MM.1S (cell line): ENCODE results near the gene NEDD4L.

Source experiments
- EZH2 ChIP-seq: fragments of 300-600 bp; sonication (generic); optimal IDR thresholded peaks from 2 replicates; pipeline ENCODE3; 2017; ENCODE audit warnings: low read depth, mild to moderate bottlenecking, antibody characterized with exemption, low read length, mixed read lengths
- EZH2phosphoT487 ChIP-seq: fragments of 300-600 bp; sonication (generic); IDR thresholded peaks from 2 replicates; pipeline ENCODE4 v1.6.1; 2018; ENCODE audit warnings: antibody characterized with exemption, low read length
- TF ChIP-seq, protein P1 (sequence below): fragments of 300-600 bp; sonication (generic); IDR thresholded peaks from 2 replicates; pipeline ENCODE4 v1.5.1; 2016; ENCODE audit warnings: antibody characterized with exemption, low read length, mixed read lengths

DNA sequence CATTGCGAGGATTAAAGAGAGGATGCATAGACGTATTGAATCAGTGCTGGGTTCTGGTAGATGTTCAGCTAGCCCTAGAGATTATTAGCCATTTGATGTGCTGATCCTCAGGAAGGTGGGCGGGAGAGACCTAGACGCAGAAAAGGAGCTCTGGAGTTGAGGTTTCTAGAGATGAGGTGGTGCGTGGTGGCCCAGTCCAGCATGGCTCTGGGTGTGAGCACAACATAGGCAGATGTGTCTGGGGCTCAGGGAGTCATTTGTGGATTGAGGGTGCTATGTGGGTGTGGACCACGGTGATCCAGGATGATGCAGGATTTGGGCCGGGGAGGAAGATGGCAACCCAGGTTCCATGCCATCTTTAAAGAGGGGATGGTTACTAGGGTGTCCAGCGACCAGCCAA lies 102.1 kb downstream of the NEDD4L start:
- TF ChIP-seq EZH2 (no peak), EZH2phosphoT487 (no peak)
- TF ChIP-seq, protein P1, sequence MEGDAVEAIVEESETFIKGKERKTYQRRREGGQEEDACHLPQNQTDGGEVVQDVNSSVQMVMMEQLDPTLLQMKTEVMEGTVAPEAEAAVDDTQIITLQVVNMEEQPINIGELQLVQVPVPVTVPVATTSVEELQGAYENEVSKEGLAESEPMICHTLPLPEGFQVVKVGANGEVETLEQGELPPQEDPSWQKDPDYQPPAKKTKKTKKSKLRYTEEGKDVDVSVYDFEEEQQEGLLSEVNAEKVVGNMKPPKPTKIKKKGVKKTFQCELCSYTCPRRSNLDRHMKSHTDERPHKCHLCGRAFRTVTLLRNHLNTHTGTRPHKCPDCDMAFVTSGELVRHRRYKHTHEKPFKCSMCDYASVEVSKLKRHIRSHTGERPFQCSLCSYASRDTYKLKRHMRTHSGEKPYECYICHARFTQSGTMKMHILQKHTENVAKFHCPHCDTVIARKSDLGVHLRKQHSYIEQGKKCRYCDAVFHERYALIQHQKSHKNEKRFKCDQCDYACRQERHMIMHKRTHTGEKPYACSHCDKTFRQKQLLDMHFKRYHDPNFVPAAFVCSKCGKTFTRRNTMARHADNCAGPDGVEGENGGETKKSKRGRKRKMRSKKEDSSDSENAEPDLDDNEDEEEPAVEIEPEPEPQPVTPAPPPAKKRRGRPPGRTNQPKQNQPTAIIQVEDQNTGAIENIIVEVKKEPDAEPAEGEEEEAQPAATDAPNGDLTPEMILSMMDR = no peak
